ENCODE data around the gene MUL1. TPM values are rescaled to one million over a fixed set of nuclear protein-coding genes. Genes with fewer than 3 reads are reported as not detected.

MUL1 gene
- total and polyA plus RNA-seq, 2 experiments from 2014 or later: 50.6 to 50.7 TPM

DNA sequence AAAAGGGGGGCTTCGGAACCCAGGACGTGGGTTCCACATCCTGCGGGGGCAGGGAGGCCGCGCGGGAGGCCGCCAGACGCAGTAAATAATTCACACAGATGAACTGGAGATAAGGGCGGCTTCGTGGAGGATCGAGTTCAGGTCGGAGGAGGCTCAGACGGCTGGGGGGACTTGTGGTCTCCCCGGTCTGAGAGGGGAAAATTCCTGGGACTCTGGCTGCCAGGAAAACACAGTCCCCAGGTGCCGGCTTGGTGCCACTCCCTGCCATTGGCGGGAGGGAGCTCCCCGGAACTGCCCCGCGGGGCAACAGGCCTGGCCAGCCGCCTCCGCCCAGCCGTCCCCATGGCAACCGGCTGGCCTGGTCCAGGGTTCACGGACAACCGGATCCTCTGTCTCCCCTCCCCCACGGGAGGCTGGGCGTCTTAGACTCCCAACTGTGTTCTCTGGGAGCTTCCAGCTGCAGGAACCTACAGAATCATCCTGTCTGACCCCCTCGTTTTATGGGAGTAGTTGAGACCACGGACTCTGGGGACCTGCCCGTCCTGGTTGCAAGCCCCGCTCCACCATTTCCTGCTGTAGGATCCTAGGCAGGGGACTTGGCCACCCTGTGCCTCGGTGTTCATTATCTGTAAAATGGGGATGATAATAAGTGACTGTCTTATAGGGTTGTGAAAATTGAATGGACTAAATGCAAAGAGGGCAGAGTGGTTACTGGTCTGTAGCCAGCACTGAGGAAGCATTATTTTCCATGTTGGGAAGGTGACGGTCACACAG is 31.5 kb downstream of the MUL1 start:
- Histone ChIP-seq H3K9me3 (ENCODE audit: low read depth) (no peaks in the 10 kb centered on the region), H3K27ac (no peak overlapping the region), H3K27me3 (replicated peaks; ENCODE audit: insufficient read depth) (no peaks in the 10 kb centered on the region), H3K4me3 (no peak overlapping the region), H3K9ac (no peak overlapping the region), H3K36me3 (ENCODE audit: low read depth) (no peaks in the 10 kb centered on the region), H2AFZ (no peak overlapping the region), H3K4me1 (ENCODE audit: insufficient read depth) (peaks cover 25% of the 10 kb centered on the region), H4K20me1 (ENCODE audit: insufficient read depth) (no peaks in the 10 kb centered on the region), H3F3A (ENCODE audit: insufficient read depth) (peaks cover 31% of the 10 kb centered on the region), H3K79me2 (ENCODE audit: insufficient read depth) (no peaks in the 10 kb centered on the region; the same call in 1 of the 2 replicates), H3K4me2 (ENCODE audit: unreplicated experiment) (no peak overlapping the region), H3K9me2 (ENCODE audit: insufficient read depth) (no peaks in the 10 kb centered on the region)
- 36 to 39% methylated on average over 33 of the region's 33 CpGs for WGBS, 2 experiments (ENCODE audit: low coverage in 1 of 2, low lambda C conversion rate in 2 of 2, missing lambda C conversion rate in 2 of 2)
- TF ChIP-seq EZH2 (IDR thresholded peaks at IDR 0.05; ENCODE audit: insufficient read depth, poor library complexity, severe bottlenecking): no peak
- TF ChIP-seq EZH2phosphoT487 (IDR thresholded peaks at IDR 0.05; ENCODE audit: insufficient read depth, low read depth): no peak
- peak; percentile 27 for DNase-seq
- in situ Hi-C loops (cut with MboI): no loop called here

GRCh38 chr1:20474996-20475395 is 33.0 kb downstream of the MUL1 start:
- Histone ChIP-seq H3F3A (ENCODE audit: insufficient read depth) (peaks cover 21% of the 10 kb centered on the region), H3K36me3 (ENCODE audit: low read depth) (no peaks in the 10 kb centered on the region), H2AFZ (no peak overlapping the region), H3K9me3 (ENCODE audit: low read depth) (no peaks in the 10 kb centered on the region), H3K4me2 (ENCODE audit: unreplicated experiment) (no peak overlapping the region), H3K9me2 (ENCODE audit: insufficient read depth) (no peaks in the 10 kb centered on the region), H3K4me3 (no peak overlapping the region), H3K79me2 (ENCODE audit: insufficient read depth) (no peaks in the 10 kb centered on the region), H3K27me3 (replicated peaks; ENCODE audit: insufficient read depth) (no peaks in the 10 kb centered on the region), H3K27ac (no peak overlapping the region), H4K20me1 (ENCODE audit: insufficient read depth) (no peaks in the 10 kb centered on the region), H3K4me1 (ENCODE audit: insufficient read depth) (peaks cover 17% of the 10 kb centered on the region), H3K9ac (no peak overlapping the region)
- TF ChIP-seq EZH2 (IDR thresholded peaks at IDR 0.05; ENCODE audit: insufficient read depth, poor library complexity, severe bottlenecking): no peak
- TF ChIP-seq EZH2phosphoT487 (IDR thresholded peaks at IDR 0.05; ENCODE audit: insufficient read depth, low read depth): no peak
- WGBS, 2 experiments (ENCODE audit: low coverage in 1 of 2, low lambda C conversion rate in 2 of 2, missing lambda C conversion rate in 2 of 2): 63 to 68% methylated on average over 7 of the region's 7 CpGs
- no peak for DNase-seq
- in situ Hi-C loops (cut with MboI): no loop called here

DNA sequence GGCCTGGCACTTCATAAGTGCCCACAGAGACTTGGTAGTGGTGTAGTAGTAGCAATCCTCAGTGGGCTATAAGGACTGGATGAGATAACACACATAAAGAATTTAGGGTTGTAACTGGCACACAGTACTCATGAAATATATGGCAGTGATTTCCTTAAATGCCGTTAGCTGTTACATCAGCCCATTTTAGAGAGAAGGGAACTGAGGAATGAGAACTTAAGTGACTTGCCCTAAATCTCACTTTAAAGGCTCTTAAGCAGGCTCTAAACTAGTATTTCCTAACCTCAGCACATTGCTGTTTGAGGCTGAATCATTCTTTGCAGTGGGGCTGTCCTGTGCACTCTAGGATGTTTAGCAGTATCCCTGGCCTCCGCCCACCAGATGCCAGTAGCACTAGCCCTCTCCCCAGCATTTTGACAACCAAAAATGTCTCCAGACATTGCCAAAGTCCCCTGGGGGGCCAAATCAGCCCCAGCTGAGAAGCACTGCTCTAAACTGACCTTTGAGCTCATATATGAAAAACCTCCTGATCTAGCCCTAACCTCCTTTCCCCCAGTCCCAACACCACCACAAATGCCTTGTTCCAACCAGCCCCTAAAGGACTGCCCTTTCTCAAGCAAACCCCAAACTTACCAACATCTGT is 33.5 kb downstream of the MUL1 start:
- Histone ChIP-seq H3K4me1 (ENCODE audit: insufficient read depth) (peaks cover 17% of the 10 kb centered on the region), H4K20me1 (ENCODE audit: insufficient read depth) (no peaks in the 10 kb centered on the region), H3K4me2 (ENCODE audit: unreplicated experiment) (no peak overlapping the region), H3K79me2 (ENCODE audit: insufficient read depth) (no peaks in the 10 kb centered on the region), H3F3A (ENCODE audit: insufficient read depth) (peaks cover 16% of the 10 kb centered on the region), H3K9me2 (ENCODE audit: insufficient read depth) (no peaks in the 10 kb centered on the region), H3K36me3 (ENCODE audit: low read depth) (no peaks in the 10 kb centered on the region), H2AFZ (no peak overlapping the region), H3K9ac (no peak overlapping the region), H3K9me3 (ENCODE audit: low read depth) (no peaks in the 10 kb centered on the region), H3K27me3 (replicated peaks; ENCODE audit: insufficient read depth) (no peaks in the 10 kb centered on the region), H3K27ac (no peak overlapping the region), H3K4me3 (no peak overlapping the region)
- in situ Hi-C loops (cut with MboI): no loop called here
- TF ChIP-seq EZH2phosphoT487 (IDR thresholded peaks at IDR 0.05; ENCODE audit: insufficient read depth, low read depth) (no peak), EZH2 (IDR thresholded peaks at IDR 0.05; ENCODE audit: insufficient read depth, poor library complexity, severe bottlenecking) (no peak)
- 61 to 89% methylated on average over 2 of the region's 2 CpGs for WGBS, 2 experiments (ENCODE audit: low coverage in 1 of 2, low lambda C conversion rate in 2 of 2, missing lambda C conversion rate in 2 of 2)
- peak; percentile 47 for DNase-seq

GRCh38 chr1:20473894-20474293 is 34.1 kb downstream of the MUL1 start:
- no peaks in the 10 kb centered on the region for H3K36me3 ChIP-seq (ENCODE audit: low read depth)
- no peaks in the 10 kb centered on the region for H3K79me2 ChIP-seq (ENCODE audit: insufficient read depth)
- H3K9me2 ChIP-seq (ENCODE audit: insufficient read depth): no peaks in the 10 kb centered on the region
- no peak for DNase-seq
- no peaks in the 10 kb centered on the region for H3K27me3 ChIP-seq (replicated peaks; ENCODE audit: insufficient read depth)
- no peaks in the 10 kb centered on the region for H3K9me3 ChIP-seq (ENCODE audit: low read depth)
- peaks cover 15% of the 10 kb centered on the region for H3K4me1 ChIP-seq (ENCODE audit: insufficient read depth)
- no peak overlapping the region for H3K9ac ChIP-seq
- TF ChIP-seq EZH2 (IDR thresholded peaks at IDR 0.05; ENCODE audit: insufficient read depth, poor library complexity, severe bottlenecking) (no peak), EZH2phosphoT487 (IDR thresholded peaks at IDR 0.05; ENCODE audit: insufficient read depth, low read depth) (no peak)
- H3F3A ChIP-seq (ENCODE audit: insufficient read depth): peaks cover 13% of the 10 kb centered on the region
- no peak overlapping the region for H3K27ac ChIP-seq
- no peaks in the 10 kb centered on the region for H4K20me1 ChIP-seq (ENCODE audit: insufficient read depth)
- no peak overlapping the region for H3K4me2 ChIP-seq (ENCODE audit: unreplicated experiment)
- H2AFZ ChIP-seq: no peak overlapping the region
- in situ Hi-C loops (cut with MboI): no loop called here
- H3K4me3 ChIP-seq: no peak overlapping the region
- 95 to 98% methylated on average over 4 of the region's 4 CpGs for WGBS, 2 experiments (ENCODE audit: low coverage in 1 of 2, low lambda C conversion rate in 2 of 2, missing lambda C conversion rate in 2 of 2)

All from GM23248 (cell line).